CD4-positive, alpha-beta T cell treated with Interferon gamma for 1 hour (primary cell): ENCODE measurements around the gene CCDC178.

ENCODE experiments used
- DNase-seq: peaks from one replicate; pipeline ENCODE4 v3.0.0-alpha.2; 2020

CCDC178 gene

GRCh38 chr18:32909798-32910561, 530.5 kb downstream of the CCDC178 start:
- DNase-seq, result peak; percentile 11

DNA sequence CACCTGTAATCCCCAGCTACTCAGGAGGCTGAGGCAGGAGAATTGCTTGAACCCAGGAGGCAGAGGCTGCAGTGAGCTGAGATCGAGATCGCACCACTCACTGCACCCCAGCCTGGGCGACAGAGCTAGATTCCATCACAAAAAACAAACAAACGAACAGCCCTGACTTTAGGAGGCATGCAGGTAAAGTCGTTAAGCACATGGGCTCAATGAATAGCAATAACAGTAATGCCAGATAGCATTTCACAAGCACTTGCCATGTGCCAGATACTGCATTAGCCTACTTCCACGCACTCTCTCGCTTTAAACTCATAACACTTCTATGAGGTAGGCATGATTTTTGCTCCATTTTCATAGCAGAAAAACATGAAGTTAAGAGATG, 532.1 kb downstream of the CCDC178 start:
- no peak for DNase-seq

- DNase-seq, result no peak
Observed at GRCh38 chr18:32907648-32908423, 532.7 kb downstream of the CCDC178 start.

DNA sequence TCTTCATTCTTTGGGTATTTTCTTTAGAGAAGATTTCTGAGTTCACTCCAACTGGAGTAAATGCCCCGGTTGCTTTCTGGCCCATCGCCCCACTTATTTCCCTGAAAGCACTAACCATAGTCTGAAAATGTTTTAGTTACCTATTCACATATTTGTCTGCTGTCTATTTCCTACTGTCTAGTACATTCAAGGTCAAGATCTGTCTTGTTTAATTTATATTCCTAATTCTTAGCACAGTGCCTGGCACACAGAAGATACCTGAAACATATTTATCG, 533.3 kb downstream of the CCDC178 start:
- no peak for DNase-seq

- no peak for DNase-seq
Observed at GRCh38 chr18:32906506-32907310, 533.8 kb downstream of the CCDC178 start.

GRCh38 chr18:32905651-32906050, 534.9 kb downstream of the CCDC178 start:
- DNase-seq, result no peak

- no peak for DNase-seq
Observed at GRCh38 chr18:32902568-32903330, 537.8 kb downstream of the CCDC178 start.

GRCh38 chr18:32899819-32900218, 540.7 kb downstream of the CCDC178 start:
- DNase-seq, result no peak

GRCh38 chr18:32896776-32897547, 543.6 kb downstream of the CCDC178 start:
- no peak for DNase-seq

- DNase-seq, result no peak
Observed at GRCh38 chr18:32893915-32894314, 546.6 kb downstream of the CCDC178 start.

- no peak for DNase-seq
Observed at GRCh38 chr18:32891797-32892196, 548.7 kb downstream of the CCDC178 start.

DNA sequence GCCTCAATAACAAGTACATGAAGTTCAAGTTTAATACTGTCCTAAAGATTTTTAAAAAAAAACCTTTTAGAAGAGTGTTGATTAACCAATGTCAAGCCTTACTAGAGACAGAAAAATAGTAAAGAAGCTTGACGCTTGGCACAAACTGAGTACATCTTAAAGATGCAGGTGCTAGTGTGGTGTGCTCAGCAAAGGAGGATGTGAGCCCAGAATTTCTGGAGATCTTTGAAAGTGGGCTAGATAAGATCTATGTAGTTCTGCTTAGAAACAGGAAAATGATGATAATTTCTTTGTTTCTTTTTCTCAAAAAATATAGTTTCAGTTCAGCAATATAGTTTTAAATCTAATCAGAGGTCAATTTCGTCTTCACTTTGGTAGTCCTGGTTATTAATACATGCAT, 549.4 kb downstream of the CCDC178 start:
- no peak for DNase-seq

DNA sequence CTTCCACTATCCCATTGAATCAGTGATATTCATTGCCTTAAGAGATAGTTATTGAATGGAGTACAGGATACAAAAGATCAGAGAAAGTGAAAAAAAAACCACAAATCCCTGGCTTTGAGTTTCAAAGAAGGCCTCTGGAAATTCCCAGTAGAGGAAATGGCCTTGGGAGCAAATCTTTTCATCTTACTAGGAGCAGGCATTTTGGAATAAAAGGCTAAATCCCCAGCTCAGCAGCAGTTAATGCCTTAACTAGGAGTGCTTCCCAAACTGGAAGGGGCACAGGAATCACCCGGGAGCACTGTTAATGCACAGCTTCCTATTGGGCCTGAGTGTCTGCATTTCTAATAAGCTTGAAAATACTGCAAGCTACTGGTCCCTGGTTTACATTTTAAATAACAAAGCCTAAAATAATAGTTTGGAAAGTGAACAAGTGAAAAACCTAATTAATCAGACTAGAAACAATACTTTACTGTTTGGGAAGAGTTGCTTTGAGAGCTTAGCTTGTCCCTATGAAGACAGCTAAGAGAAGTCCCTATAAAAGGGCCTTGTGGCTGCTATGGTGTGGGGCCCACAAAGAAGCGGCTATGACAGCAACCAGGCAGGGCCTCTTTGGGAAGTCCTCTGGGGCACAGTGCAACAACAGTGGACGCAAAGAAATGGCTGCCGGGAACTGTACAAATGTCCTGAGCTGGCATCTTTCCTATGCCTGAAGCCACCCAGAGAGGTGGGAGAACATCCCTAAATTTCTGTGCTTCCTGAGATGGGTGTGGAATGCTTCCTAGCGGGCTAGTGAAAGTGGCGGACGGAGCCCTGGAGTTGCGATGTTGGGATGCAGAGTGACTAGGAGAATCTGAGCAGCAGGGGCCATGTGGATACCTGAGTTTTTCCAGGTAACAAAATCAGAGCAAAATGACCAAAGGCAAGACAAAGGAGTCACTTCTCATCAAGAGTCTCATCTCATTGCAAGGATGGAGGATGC, 550.6 kb downstream of the CCDC178 start:
- DNase-seq, result no peak

DNA sequence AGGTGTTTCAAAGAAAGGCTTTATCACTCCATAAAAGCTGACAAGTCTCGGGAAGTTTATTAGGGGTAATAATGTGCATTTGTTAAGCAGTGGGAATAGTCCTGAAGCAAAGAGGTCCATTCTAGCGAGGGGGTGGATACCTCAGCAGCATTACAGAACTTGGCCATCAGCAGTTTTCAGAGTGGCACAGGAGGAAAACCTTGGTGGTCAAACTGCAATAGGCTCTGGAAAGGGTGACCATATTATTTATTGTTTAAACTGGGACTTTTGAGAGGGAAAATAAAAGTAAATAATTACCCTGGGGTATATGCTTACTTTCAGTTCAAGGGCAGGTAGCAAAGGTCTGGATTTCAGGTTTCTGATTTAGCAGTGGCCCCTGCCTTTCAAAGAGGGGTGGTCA, 552.2 kb downstream of the CCDC178 start:
- DNase-seq, result no peak
